Muscle layer of duodenum (tissue), 2 donors: ENCODE results near the gene MCM6.

Source experiments
- H3K27ac ChIP-seq: one replicate; pipeline ENCODE4 v1.7.0; 2013; ENCODE audit warnings: mild to moderate bottlenecking, low read length
- H3K27me3 ChIP-seq: one replicate; pipeline ENCODE4 v1.7.0; 2013; ENCODE audit warnings: low read depth, mild to moderate bottlenecking, control low read depth, low read length
- H3K36me3 ChIP-seq, 2 donors: one replicate each; pipeline ENCODE4 v1.7.0; 2013; ENCODE audit warnings: low read length in 2 of 2, control low read depth in 1 of 2, mild to moderate bottlenecking in 1 of 2; ENCODE audit not compliant: insufficient read depth in 2 of 2, control insufficient read depth in 1 of 2
- H3K4me1 ChIP-seq, 2 donors: one replicate each; pipeline ENCODE4 v1.7.0; 2013; ENCODE audit warnings: low read length in 2 of 2, mild to moderate bottlenecking in 2 of 2, control low read depth in 1 of 2, moderate library complexity in 1 of 2; ENCODE audit not compliant: insufficient read depth in 2 of 2, control insufficient read depth in 1 of 2
- H3K4me3 ChIP-seq, 2 donors: one replicate each; pipeline ENCODE4 v1.7.0; 2013; ENCODE audit warnings: low read length in 2 of 2, low read depth in 1 of 2, mild to moderate bottlenecking in 1 of 2
- H3K9me3 ChIP-seq, 2 donors: one replicate each; pipeline ENCODE4 v1.7.0; 2013; ENCODE audit warnings: low read length in 2 of 2, control low read depth in 1 of 2, mild to moderate bottlenecking in 1 of 2; ENCODE audit not compliant: control insufficient read depth in 1 of 2
- donor health status: healthy.

The MCM6 gene

GRCh38 chr2:135862718-135863117 lies 13.5 kb downstream of the MCM6 start:
- Histone ChIP-seq H3K36me3 (peaks cover 18 to 53% of the 10 kb centered on the region in 2 donors), H3K27me3 (no peaks in the 10 kb centered on the region), H3K4me3 (no peak overlapping the region), H3K9me3 (no peaks in the 10 kb centered on the region), H3K27ac (no peak overlapping the region), H3K4me1 (no peaks in the 10 kb centered on the region)

GRCh38 chr2:135853401-135853800 lies 22.8 kb downstream of the MCM6 start:
- Histone ChIP-seq H3K4me3 (no peak overlapping the region), H3K27ac (no peak overlapping the region), H3K9me3 (no peaks in the 10 kb centered on the region), H3K27me3 (no peaks in the 10 kb centered on the region), H3K4me1 (no peaks in the 10 kb centered on the region), H3K36me3 (peaks cover 21% of the 10 kb centered on the region in 2 donors)

- Histone ChIP-seq H3K27ac (no peak overlapping the region), H3K4me1 (no peaks in the 10 kb centered on the region), H3K4me3 (no peak overlapping the region), H3K36me3 (peaks cover 19 to 21% of the 10 kb centered on the region in 2 donors), H3K27me3 (no peaks in the 10 kb centered on the region), H3K9me3 (no peaks in the 10 kb centered on the region)
Measured at GRCh38 chr2:135851858-135852257, 24.4 kb downstream of the MCM6 start.

GRCh38 chr2:135850892-135851668 lies 25.2 kb downstream of the MCM6 start:
- Histone ChIP-seq H3K27ac (no peak overlapping the region), H3K36me3 (peaks cover 14 to 16% of the 10 kb centered on the region in 2 donors), H3K27me3 (no peaks in the 10 kb centered on the region), H3K4me1 (no peaks in the 10 kb centered on the region), H3K9me3 (no peaks in the 10 kb centered on the region), H3K4me3 (no peak overlapping the region)

GRCh38 chr2:135849087-135849486 lies 27.2 kb downstream of the MCM6 start:
- no peaks in the 10 kb centered on the region for H3K27me3 ChIP-seq
- no peaks in the 10 kb centered on the region for H3K9me3 ChIP-seq
- H3K27ac ChIP-seq = no peak overlapping the region
- H3K4me1 ChIP-seq = no peaks in the 10 kb centered on the region
- no peak overlapping the region for H3K4me3 ChIP-seq
- H3K36me3 ChIP-seq = peaks cover 17 to 34% of the 10 kb centered on the region in 2 donors

- Histone ChIP-seq H3K36me3 (peaks cover 27 to 32% of the 10 kb centered on the region in 2 donors), H3K4me1 (no peaks in the 10 kb centered on the region), H3K4me3 (no peak overlapping the region), H3K27ac (no peak overlapping the region), H3K27me3 (no peaks in the 10 kb centered on the region), H3K9me3 (no peaks in the 10 kb centered on the region)
Measured at GRCh38 chr2:135845997-135846396, 30.2 kb downstream of the MCM6 start.

GRCh38 chr2:135845257-135845656 lies 31.0 kb downstream of the MCM6 start:
- no peaks in the 10 kb centered on the region for H3K27me3 ChIP-seq
- H3K9me3 ChIP-seq = no peaks in the 10 kb centered on the region
- no peaks in the 10 kb centered on the region for H3K4me1 ChIP-seq
- H3K4me3 ChIP-seq = no peak overlapping the region
- no peak overlapping the region for H3K27ac ChIP-seq
- peaks cover 27 to 32% of the 10 kb centered on the region in 2 donors for H3K36me3 ChIP-seq

GRCh38 chr2:135844301-135844895 lies 31.8 kb downstream of the MCM6 start:
- H3K27ac ChIP-seq = no peak overlapping the region
- no peaks in the 10 kb centered on the region for H3K4me1 ChIP-seq
- H3K9me3 ChIP-seq = no peaks in the 10 kb centered on the region
- H3K27me3 ChIP-seq = no peaks in the 10 kb centered on the region
- H3K4me3 ChIP-seq = no peak overlapping the region
- peaks cover 27 to 32% of the 10 kb centered on the region in 2 donors for H3K36me3 ChIP-seq

- Histone ChIP-seq H3K4me3 (no peak overlapping the region), H3K27ac (no peak overlapping the region), H3K27me3 (no peaks in the 10 kb centered on the region), H3K9me3 (no peaks in the 10 kb centered on the region), H3K36me3 (peaks cover 27% of the 10 kb centered on the region in 2 donors), H3K4me1 (no peaks in the 10 kb centered on the region)
Measured at GRCh38 chr2:135843671-135844070, 32.6 kb downstream of the MCM6 start.

- Histone ChIP-seq H3K27ac (peak overlapping the region; percentile 7), H3K36me3 (peaks cover 16 to 21% of the 10 kb centered on the region in 2 donors), H3K9me3 (no peaks in the 10 kb centered on the region), H3K4me3 (no peak overlapping the region), H3K4me1 (no peaks in the 10 kb centered on the region), H3K27me3 (no peaks in the 10 kb centered on the region)
Measured at GRCh38 chr2:135840601-135841000, 35.6 kb downstream of the MCM6 start.

- H3K4me3 ChIP-seq = no peak overlapping the region
- H3K4me1 ChIP-seq = no peaks in the 10 kb centered on the region
- peaks cover 11 to 13% of the 10 kb centered on the region in 2 donors for H3K36me3 ChIP-seq
- no peaks in the 10 kb centered on the region for H3K27me3 ChIP-seq
- H3K27ac ChIP-seq = no peak overlapping the region
- no peaks in the 10 kb centered on the region for H3K9me3 ChIP-seq
Measured at GRCh38 chr2:135839713-135840112, 36.5 kb downstream of the MCM6 start.
